Tibial nerve (tissue), 4 donors: ENCODE measurements around the gene SLC36A2. TPM values are rescaled to one million over a fixed set of nuclear protein-coding genes. Genes with fewer than 3 reads are reported as not detected.

Source experiments
- DNase-seq, 2 donors: peaks; one replicate each; pipeline ENCODE4 v3.0.0-alpha.2; 2019; ENCODE audit warnings: low spot score in 2 of 2
- H3K27ac ChIP-seq, 4 donors: fragments of 200-600 bp; sonication (generic) in 3 of 4; one replicate each; pipeline ENCODE4 v1.5.1; 2017 to 2019; ENCODE audit warnings: mild to moderate bottlenecking in 1 of 4
- H3K27me3 ChIP-seq, 2 donors: fragments of 200-600 bp; sonication (generic) in 1 of 2; one replicate each; pipeline versions ENCODE4 v1.5.1 to v1.6.0; 2017 to 2019
- H3K36me3 ChIP-seq, 3 donors: fragments of 200-600 bp; sonication (generic); one replicate each; pipeline ENCODE4 v1.5.1; 2018 to 2019
- H3K4me1 ChIP-seq, 4 donors: fragments of 200-600 bp; sonication (generic) in 3 of 4; one replicate each; pipeline ENCODE4 v1.5.1; 2017 to 2019
- H3K4me3 ChIP-seq, 4 donors: fragments of 200-600 bp; sonication (generic) in 3 of 4; one replicate each; pipeline ENCODE4 v1.5.1; 2017 to 2019; ENCODE audit warnings: mild to moderate bottlenecking in 1 of 4, moderate library complexity in 1 of 4
- H3K9me3 ChIP-seq, 4 donors: fragments of 200-600 bp; sonication (generic) in 3 of 4; one replicate each; pipeline ENCODE4 v1.5.1; 2017 to 2019
- CTCF ChIP-seq, 5 experiments: fragments of 200-600 bp in 3 of 5; fragments of 450-650 bp in 2 of 5; sonication (generic) in 3 of 5; IDR thresholded peaks; one replicate each; pipeline ENCODE4 v1.5.1; 2016 to 2019; ENCODE audit warnings: antibody characterized with exemption in 5 of 5, mild to moderate bottlenecking in 3 of 5, moderate library complexity in 2 of 5
- EP300 ChIP-seq, 2 donors: sonication (generic); formaldehyde crosslinking; IDR thresholded peaks; one replicate each; pipeline ENCODE4 v1.6.1; 2017; ENCODE audit warnings: antibody characterized with exemption in 2 of 2, mild to moderate bottlenecking in 1 of 2
- POLR2A ChIP-seq, 2 donors: fragments of 450-650 bp; IDR thresholded peaks; one replicate each; pipeline ENCODE4 v1.6.1; 2017; ENCODE audit warnings: antibody characterized with exemption in 2 of 2, mild to moderate bottlenecking in 2 of 2, moderate library complexity in 2 of 2
- WGBS, 2 donors: methylation state at CpG; one replicate each; pipeline ENCODE4 v1.1.5; 2018; 5-methylcytosine and 5-hydroxymethylcytosine counted together
- total RNA-seq, 4 donors: library from RNA; depleted of rRNA; stranded (reverse); fragments of >200 nt; gene quantifications; one replicate each; pipeline ENCODE4 v1.1.0, GENCODE V29; 2016

The SLC36A2 gene
- total RNA-seq, 4 donors from 2014 or later: 7.5 to 22.9 (median 10.6) TPM

DNA sequence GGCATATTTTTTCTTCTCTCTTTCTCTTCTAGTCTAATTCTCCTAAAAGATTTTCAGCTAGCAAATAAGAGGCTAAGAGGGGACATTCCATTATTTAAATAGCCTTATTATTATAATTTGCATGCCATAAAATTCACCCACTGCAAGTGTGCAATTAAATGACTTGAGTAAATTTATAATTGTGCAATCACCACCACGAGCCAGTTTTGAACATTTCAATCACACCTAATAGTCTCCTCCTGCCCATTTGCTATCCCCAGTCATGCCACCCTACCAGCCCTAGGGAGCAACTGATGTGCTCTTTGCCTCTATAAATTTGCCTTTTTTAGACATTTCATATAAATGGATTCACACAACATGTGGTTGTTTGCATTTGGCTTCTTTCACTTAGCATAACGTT lies 12.0 kb upstream of the SLC36A2 start:
- Histone ChIP-seq H3K4me1 (no peaks in the 10 kb centered on the region), H3K27ac (no peak overlapping the region), H3K27me3 (no peaks in the 10 kb centered on the region), H3K9me3 (peaks cover 0 to 27% (median 5%) of the 10 kb centered on the region in 4 donors), H3K36me3 (no peaks in the 10 kb centered on the region), H3K4me3 (no peak overlapping the region)
- 79 to 83% methylated on average over 2 of the region's 2 CpGs for WGBS, 2 donors
- no peak for DNase-seq
- no peak for TF ChIP-seq POLR2A (IDR thresholded peaks at IDR 0.05)
- no peak for TF ChIP-seq EP300 (IDR thresholded peaks at IDR 0.05)
- no peak for TF ChIP-seq CTCF (IDR thresholded peaks at IDR 0.05)

GRCh38 chr5:151357792-151358191 lies 10.4 kb upstream of the SLC36A2 start:
- Histone ChIP-seq H3K4me1 (no peaks in the 10 kb centered on the region), H3K27ac (no peak overlapping the region), H3K36me3 (no peaks in the 10 kb centered on the region), H3K27me3 (no peaks in the 10 kb centered on the region), H3K9me3 (peaks cover 0 to 19% (median 3%) of the 10 kb centered on the region in 4 donors), H3K4me3 (no peak overlapping the region)
- 62 to 65% methylated on average over 2 of the region's 2 CpGs for WGBS, 2 donors
- DNase-seq: no peak
- TF ChIP-seq POLR2A (IDR thresholded peaks at IDR 0.05): no peak
- TF ChIP-seq EP300 (IDR thresholded peaks at IDR 0.05): no peak
- TF ChIP-seq CTCF (IDR thresholded peaks at IDR 0.05): no peak

- Histone ChIP-seq H3K9me3 (peaks cover 0 to 12% (median 0%) of the 10 kb centered on the region in 4 donors), H3K4me1 (no peaks in the 10 kb centered on the region), H3K4me3 (no peak overlapping the region), H3K27ac (no peak overlapping the region), H3K27me3 (no peaks in the 10 kb centered on the region), H3K36me3 (no peaks in the 10 kb centered on the region)
- DNase-seq: no peak
- WGBS, 2 donors: 81 to 95% methylated on average over 3 of the region's 3 CpGs
- TF ChIP-seq POLR2A (IDR thresholded peaks at IDR 0.05) (no peak), CTCF (IDR thresholded peaks at IDR 0.05) (no peak), EP300 (IDR thresholded peaks at IDR 0.05) (no peak)
Observed at GRCh38 chr5:151357097-151357496, 9.7 kb upstream of the SLC36A2 start.

DNA sequence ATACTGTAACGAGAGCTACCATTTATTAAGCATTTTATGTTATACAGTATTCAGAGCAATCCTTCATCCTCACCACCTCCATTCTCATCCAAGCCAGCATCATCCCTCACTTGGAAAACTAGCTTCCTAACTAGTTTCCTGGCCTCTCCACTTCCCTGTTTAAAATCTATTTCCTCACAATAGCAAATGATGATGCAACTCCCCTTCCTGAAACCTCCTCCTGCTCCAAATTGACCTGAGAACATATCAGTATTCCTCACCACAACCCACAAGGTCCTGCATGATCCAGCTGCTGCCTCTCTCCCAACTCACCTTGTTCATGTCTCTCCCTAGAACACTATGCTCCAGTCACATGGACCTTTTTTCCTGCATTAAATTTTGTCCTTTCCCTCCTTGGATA lies 4.3 kb upstream of the SLC36A2 start:
- H3K27me3 ChIP-seq: no peaks in the 10 kb centered on the region
- no peaks in the 10 kb centered on the region for H3K36me3 ChIP-seq
- TF ChIP-seq POLR2A (IDR thresholded peaks at IDR 0.05) (no peak), CTCF (IDR thresholded peaks at IDR 0.05) (no peak), EP300 (IDR thresholded peaks at IDR 0.05) (no peak)
- no peak for DNase-seq
- H3K9me3 ChIP-seq: no peaks in the 10 kb centered on the region
- no peak overlapping the region for H3K27ac ChIP-seq
- H3K4me1 ChIP-seq: peaks cover 0 to 6% (median 0%) of the 10 kb centered on the region in 4 donors
- WGBS, 2 donors: 94 to 96% methylated on average over 1 of the region's 1 CpG
- no peak overlapping the region for H3K4me3 ChIP-seq

- TF ChIP-seq CTCF (IDR thresholded peaks at IDR 0.05) (no peak), POLR2A (IDR thresholded peaks at IDR 0.05) (no peak), EP300 (IDR thresholded peaks at IDR 0.05) (no peak)
- WGBS, 2 donors: 36 to 46% methylated on average over 6 of the region's 6 CpGs
Observed at GRCh38 chr5:151348789-151349188, 1.4 kb upstream of the SLC36A2 start.

More at GRCh38 chr5:151348789-151349188, 1.4 kb upstream of the SLC36A2 start:
- H3K9me3 ChIP-seq: no peaks in the 10 kb centered on the region
- no peaks in the 10 kb centered on the region for H3K27me3 ChIP-seq
- no peak overlapping the region for H3K4me3 ChIP-seq
- H3K4me1 ChIP-seq: peaks cover 0 to 16% (median 0%) of the 10 kb centered on the region in 4 donors
- DNase-seq: no peak
- H3K36me3 ChIP-seq: no peaks in the 10 kb centered on the region
- H3K27ac ChIP-seq: no peak overlapping the region
